ENCODE measurements around the gene CELF2. TPM values are rescaled to one million over a fixed set of nuclear protein-coding genes. Genes with fewer than 3 reads are reported as not detected.

CELF2 gene
- total RNA-seq, 2 donors from 2014 or later = 28.4 to 33.7 TPM

- peak; percentile 90 for ATAC-seq
- peak; percentile 65 to 72 for DNase-seq
- intact Hi-C loops (cut with DNase I, micrococcal nuclease) = no loop called here
These were observed 124.0 kb downstream of the CELF2 start for GRCh38 chr10:11141571-11142091.

- intact Hi-C loops (cut with DNase I, micrococcal nuclease) = no loop called here
- ATAC-seq = no peak
- no peak for DNase-seq
These were observed 125.1 kb downstream of the CELF2 start for GRCh38 chr10:11142777-11143176.

GRCh38 chr10:11143242-11143641 lies 125.6 kb downstream of the CELF2 start:
- ATAC-seq (no peak), DNase-seq (no peak)
- intact Hi-C loops (cut with DNase I, micrococcal nuclease) = no loop called here

- peak; percentile 37 for ATAC-seq
- intact Hi-C loops (cut with DNase I, micrococcal nuclease) = no loop called here
- DNase-seq = no peak
These were observed 127.2 kb downstream of the CELF2 start for GRCh38 chr10:11144626-11145494.

GRCh38 chr10:11145495-11145855 lies 127.8 kb downstream of the CELF2 start:
- ATAC-seq = peak; percentile 76
- intact Hi-C loops (cut with DNase I, micrococcal nuclease) = no loop called here
- peak; percentile 60 to 67 for DNase-seq

- DNase-seq (no peak), ATAC-seq (no peak)
- intact Hi-C loops (cut with DNase I, micrococcal nuclease) = no loop called here
These were observed 128.9 kb downstream of the CELF2 start for GRCh38 chr10:11146402-11147171.

GRCh38 chr10:11147722-11148121 lies 130.1 kb downstream of the CELF2 start:
- intact Hi-C loops (cut with DNase I, micrococcal nuclease) = no loop called here
- ATAC-seq (peak; percentile 23), DNase-seq (no peak)

- DNase-seq (no peak), ATAC-seq (no peak)
- intact Hi-C loops (cut with DNase I, micrococcal nuclease) = no loop called here
These were observed 130.7 kb downstream of the CELF2 start for GRCh38 chr10:11148142-11149028.

- no peak for DNase-seq
- no peak for ATAC-seq
- intact Hi-C loops (cut with DNase I, micrococcal nuclease) = no loop called here
These were observed 132.1 kb downstream of the CELF2 start for GRCh38 chr10:11149807-11150141.

- intact Hi-C loops (cut with DNase I, micrococcal nuclease) = no loop called here
- ATAC-seq (peak; percentile 60), DNase-seq (no peak)
These were observed 132.6 kb downstream of the CELF2 start for GRCh38 chr10:11150231-11150731.

GRCh38 chr10:11150879-11151415 lies 133.3 kb downstream of the CELF2 start:
- DNase-seq = no peak
- intact Hi-C loops (cut with DNase I, micrococcal nuclease) = no loop called here
- no peak for ATAC-seq

GRCh38 chr10:11152801-11153200 lies 135.1 kb downstream of the CELF2 start:
- no peak for DNase-seq
- intact Hi-C loops (cut with DNase I, micrococcal nuclease) = no loop called here
- ATAC-seq = no peak

- ATAC-seq = no peak
- no peak for DNase-seq
- intact Hi-C loops (cut with DNase I, micrococcal nuclease) = no loop called here
These were observed 135.6 kb downstream of the CELF2 start for GRCh38 chr10:11153245-11153644.

GRCh38 chr10:11153766-11154165 lies 136.1 kb downstream of the CELF2 start:
- DNase-seq = no peak
- ATAC-seq = no peak
- intact Hi-C loops (cut with DNase I, micrococcal nuclease) = no loop called here

- intact Hi-C loops (cut with DNase I, micrococcal nuclease) = no loop called here
- ATAC-seq (no peak), DNase-seq (no peak)
These were observed 136.7 kb downstream of the CELF2 start for GRCh38 chr10:11154333-11154732.

GRCh38 chr10:11154849-11155498 lies 137.3 kb downstream of the CELF2 start:
- intact Hi-C loops (cut with DNase I, micrococcal nuclease) = no loop called here
- DNase-seq (no peak), ATAC-seq (no peak)

- no peak for DNase-seq
- intact Hi-C loops (cut with DNase I, micrococcal nuclease) = no loop called here
- no peak for ATAC-seq
These were observed 138.8 kb downstream of the CELF2 start for GRCh38 chr10:11156480-11156879.

Data from left colon (tissue), 2 donors.